RWPE1 (cell line): ENCODE measurements around the gene MTSS2.
A peak's percentile ranks its signal among the peaks of the same experiment; 100 is the strongest.

Experiments
- CTCF ChIA-PET: fragments of 350-600 bp; sonication (Branson Sonifier 250); formaldehyde crosslinking; extraction: SDS; loops from one replicate; lab custom pipeline; 2021; lab: Yijun Ruan, JAX
- POLR2A ChIA-PET: fragments of 400-600 bp; formaldehyde crosslinking; extraction: SDS; loops from one replicate; lab custom pipeline; 2020; ENCODE audit warnings: antibody characterized with exemption; ENCODE audit not compliant: low non-redundant PET; lab: Yijun Ruan, JAX
- DNase-seq: peaks from one replicate; pipeline ENCODE4 v3.0.0; 2012; ENCODE audit warnings: low spot score
- H3K27ac ChIP-seq: fragments of 450-650 bp; 2 replicates; pipeline ENCODE4 v1.5.1; 2017
- CTCF ChIP-seq: fragments of 450-650 bp; conservative IDR thresholded peaks from 2 replicates; pipeline ENCODE4 v1.5.1; 2017; ENCODE audit warnings: low read depth, mild to moderate bottlenecking

Gene MTSS2

GRCh38 chr16:70687671-70688245 is 1.9 kb upstream of the MTSS2 start:
- H3K27ac ChIP-seq: peak overlapping the region; percentile 100
- TF ChIP-seq CTCF: no peak
- no peak for DNase-seq
- CTCF ChIA-PET: interaction anchor here (0.7 to 2.5 kb wide), 5 partner anchors 9 to 82 kb away, joined by 3 to 19 read pairs (median 5); no protein-coding TSS in a partner anchor
- POLR2A ChIA-PET: no interaction called here

GRCh38 chr16:70687102-70687511 is 1.3 kb upstream of the MTSS2 start:
- ChIA-PET CTCF (interaction anchor here (0.6 to 2.5 kb wide), 6 partner anchors 8 to 84 kb away, joined by 3 to 19 read pairs (median 3); no protein-coding TSS in a partner anchor), POLR2A (interaction anchor here (0.7 kb wide), 1 partner anchor 28 kb away, joined by 3 read pairs; no protein-coding TSS in a partner anchor)
- DNase-seq: no peak
- no peak for TF ChIP-seq CTCF
- peak overlapping the region; percentile 100 for H3K27ac ChIP-seq

GRCh38 chr16:70686376-70687101 is 686 bp upstream of the MTSS2 start:
- H3K27ac ChIP-seq: peak overlapping the region; percentile 100
- no peak for DNase-seq
- no peak for TF ChIP-seq CTCF
- POLR2A ChIA-PET: interaction anchor here (0.7 kb wide), 1 partner anchor 29 kb away, joined by 3 read pairs; no protein-coding TSS in a partner anchor
- CTCF ChIA-PET: interaction anchor here (0.6 to 2.5 kb wide), 4 partner anchors 25 to 85 kb away, joined by 3 to 19 read pairs (median 4); no protein-coding TSS in a partner anchor

GRCh38 chr16:70685061-70685937 is 554 bp downstream of the MTSS2 start:
- CTCF ChIA-PET: interaction anchor here (1.4 to 1.6 kb wide), 2 partner anchors 30 to 86 kb away, joined by 5 to 12 read pairs; no protein-coding TSS in a partner anchor
- no peak for TF ChIP-seq CTCF
- POLR2A ChIA-PET: no interaction called here
- peak overlapping the region; percentile 100 for H3K27ac ChIP-seq
- no peak for DNase-seq

GRCh38 chr16:70684146-70685060 is 1.4 kb downstream of the MTSS2 start:
- TF ChIP-seq CTCF: no peak
- CTCF ChIA-PET: interaction anchor here (0.7 to 1.6 kb wide), 4 partner anchors 17 to 87 kb away, joined by 3 to 12 read pairs (median 6); no protein-coding TSS in a partner anchor
- POLR2A ChIA-PET: no interaction called here
- DNase-seq: no peak
- peak overlapping the region; percentile 100 for H3K27ac ChIP-seq
